OCI-LY7 (cell line): ENCODE results near the gene SCFD2.

Experiments
- EZH2phosphoT487 ChIP-seq: fragments of 200-600 bp; sonication (generic); IDR thresholded peaks from 2 replicates; pipeline ENCODE4 v1.6.1; 2018; ENCODE audit warnings: low read depth, borderline replicate concordance, mild to moderate bottlenecking, mixed run types, antibody characterized with exemption, low read length, moderate library complexity, mixed read lengths
- TF ChIP-seq, protein P1 (sequence below): fragments of 200-600 bp; sonication (generic); conservative IDR thresholded peaks from 2 replicates; pipeline ENCODE4 v1.5.1; 2014; ENCODE audit warnings: mild to moderate bottlenecking, antibody characterized with exemption, low read length, moderate library complexity, mixed read lengths

DNA sequence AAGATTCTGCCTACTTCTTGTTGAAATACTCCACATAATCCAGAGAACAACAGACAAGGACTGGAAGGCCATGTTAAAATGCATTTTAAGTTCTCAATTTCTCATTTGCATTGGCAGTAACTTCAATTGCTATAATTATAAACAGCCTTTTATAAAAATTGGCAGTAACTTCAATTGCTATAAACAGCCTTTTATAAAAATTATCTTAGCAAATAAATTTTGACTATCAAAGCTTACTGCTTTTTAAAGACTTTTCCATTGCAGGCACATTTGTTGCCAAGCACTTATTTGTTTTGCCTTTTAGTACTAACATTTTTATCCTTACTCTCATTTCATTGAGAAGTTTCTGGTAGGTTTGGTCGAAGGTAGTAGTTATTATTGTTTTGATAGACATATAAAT is 17.8 kb downstream of the SCFD2 start:
- TF ChIP-seq, protein P1, sequence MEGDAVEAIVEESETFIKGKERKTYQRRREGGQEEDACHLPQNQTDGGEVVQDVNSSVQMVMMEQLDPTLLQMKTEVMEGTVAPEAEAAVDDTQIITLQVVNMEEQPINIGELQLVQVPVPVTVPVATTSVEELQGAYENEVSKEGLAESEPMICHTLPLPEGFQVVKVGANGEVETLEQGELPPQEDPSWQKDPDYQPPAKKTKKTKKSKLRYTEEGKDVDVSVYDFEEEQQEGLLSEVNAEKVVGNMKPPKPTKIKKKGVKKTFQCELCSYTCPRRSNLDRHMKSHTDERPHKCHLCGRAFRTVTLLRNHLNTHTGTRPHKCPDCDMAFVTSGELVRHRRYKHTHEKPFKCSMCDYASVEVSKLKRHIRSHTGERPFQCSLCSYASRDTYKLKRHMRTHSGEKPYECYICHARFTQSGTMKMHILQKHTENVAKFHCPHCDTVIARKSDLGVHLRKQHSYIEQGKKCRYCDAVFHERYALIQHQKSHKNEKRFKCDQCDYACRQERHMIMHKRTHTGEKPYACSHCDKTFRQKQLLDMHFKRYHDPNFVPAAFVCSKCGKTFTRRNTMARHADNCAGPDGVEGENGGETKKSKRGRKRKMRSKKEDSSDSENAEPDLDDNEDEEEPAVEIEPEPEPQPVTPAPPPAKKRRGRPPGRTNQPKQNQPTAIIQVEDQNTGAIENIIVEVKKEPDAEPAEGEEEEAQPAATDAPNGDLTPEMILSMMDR, result no peak
- TF ChIP-seq EZH2phosphoT487, result no peak
